Liver (tissue), 3 donors: ENCODE results near the gene ALKBH4.

Source experiments
- SP1 ChIP-seq: IDR thresholded peaks from 2 replicates; pipeline ENCODE4 v1.6.1; 2018; ENCODE audit warnings: antibody characterized with exemption, mild to moderate bottlenecking
- YY1 ChIP-seq: IDR thresholded peaks from 2 replicates; pipeline ENCODE4 v1.6.1; 2016; ENCODE audit warnings: antibody characterized with exemption, mild to moderate bottlenecking
- TF ChIP-seq, protein P1 (sequence below): fragments of 150-350 bp; IDR thresholded peaks from 2 replicates; pipeline ENCODE4 v1.5.1; 2017; ENCODE audit warnings: improper control_type of control experiment, low read depth, low read length; ENCODE audit not compliant: missing input control
- donor health status: healthy.
- donor health status: healthy.

DNA sequence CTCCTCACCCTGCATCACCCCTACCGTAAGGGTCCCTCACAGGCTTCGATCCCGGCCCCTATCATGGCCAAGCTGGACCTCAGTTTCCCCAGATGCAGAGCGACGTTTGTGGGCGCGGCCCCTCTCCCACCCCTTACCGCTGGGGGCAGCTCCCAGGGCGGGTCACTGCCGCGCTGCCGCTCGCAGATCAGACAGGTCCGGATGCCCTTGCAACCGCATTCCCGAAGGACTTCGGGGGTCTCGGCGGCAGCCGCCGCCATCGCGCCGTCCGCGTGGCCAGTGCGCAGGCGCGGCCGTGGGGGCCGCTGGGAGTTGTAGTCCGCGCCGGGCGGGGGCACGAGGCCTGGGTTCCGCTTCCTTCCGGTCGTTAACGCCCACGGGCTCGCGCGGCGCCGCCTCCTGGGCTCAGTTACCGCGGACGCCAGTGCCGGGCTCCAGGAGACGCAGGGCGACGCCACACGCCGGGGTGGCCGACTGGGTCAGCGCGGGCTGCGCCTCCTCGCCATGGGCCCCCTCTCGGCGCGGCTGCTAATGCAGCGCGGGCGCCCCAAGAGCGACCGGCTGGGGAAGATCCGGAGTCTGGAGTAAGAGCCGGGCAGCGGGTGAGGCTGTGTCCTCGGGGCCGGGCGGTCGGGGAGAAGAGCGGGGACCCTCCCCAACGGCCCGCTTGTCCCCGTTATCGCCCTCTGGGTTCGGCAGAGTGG lies at the start of gene ALKBH4, which contains the start of gene LRWD1:
- TF ChIP-seq, protein P1, sequence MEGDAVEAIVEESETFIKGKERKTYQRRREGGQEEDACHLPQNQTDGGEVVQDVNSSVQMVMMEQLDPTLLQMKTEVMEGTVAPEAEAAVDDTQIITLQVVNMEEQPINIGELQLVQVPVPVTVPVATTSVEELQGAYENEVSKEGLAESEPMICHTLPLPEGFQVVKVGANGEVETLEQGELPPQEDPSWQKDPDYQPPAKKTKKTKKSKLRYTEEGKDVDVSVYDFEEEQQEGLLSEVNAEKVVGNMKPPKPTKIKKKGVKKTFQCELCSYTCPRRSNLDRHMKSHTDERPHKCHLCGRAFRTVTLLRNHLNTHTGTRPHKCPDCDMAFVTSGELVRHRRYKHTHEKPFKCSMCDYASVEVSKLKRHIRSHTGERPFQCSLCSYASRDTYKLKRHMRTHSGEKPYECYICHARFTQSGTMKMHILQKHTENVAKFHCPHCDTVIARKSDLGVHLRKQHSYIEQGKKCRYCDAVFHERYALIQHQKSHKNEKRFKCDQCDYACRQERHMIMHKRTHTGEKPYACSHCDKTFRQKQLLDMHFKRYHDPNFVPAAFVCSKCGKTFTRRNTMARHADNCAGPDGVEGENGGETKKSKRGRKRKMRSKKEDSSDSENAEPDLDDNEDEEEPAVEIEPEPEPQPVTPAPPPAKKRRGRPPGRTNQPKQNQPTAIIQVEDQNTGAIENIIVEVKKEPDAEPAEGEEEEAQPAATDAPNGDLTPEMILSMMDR = no peak
- TF ChIP-seq YY1 (peak; percentile 82), SP1 (no peak)
